Type B pancreatic cell (in vitro differentiated cells): ENCODE measurements around the gene COX4I1. TPM values are rescaled to one million over a fixed set of nuclear protein-coding genes. Genes with fewer than 3 reads are reported as not detected.
"Not testable (repeated sequence)": the region's sequence is repeated elsewhere in the genome, so short reads cannot be mapped to it uniquely, and the experiment has no call there.

Experiments used
- DNase-seq: peaks from one replicate; pipeline ENCODE4 v3.0.0; 2021; ENCODE audit warnings: mixed read lengths; ENCODE audit not compliant: unreplicated experiment; ENCODE audit errors: extremely low spot score
- H3K27ac Mint-ChIP-seq: 2 replicates; pipeline ENCODE4 v1.8.0; 2021; ENCODE audit warnings: mild to moderate bottlenecking, mixed read lengths
- H3K27me3 Mint-ChIP-seq: 2 replicates; pipeline ENCODE4 v1.8.0; 2021; ENCODE audit warnings: mixed read lengths
- H3K36me3 Mint-ChIP-seq: 2 replicates; pipeline ENCODE4 v1.8.0; 2021; ENCODE audit warnings: mixed read lengths
- H3K4me1 Mint-ChIP-seq: one replicate; pipeline ENCODE4 v1.8.0; 2021; ENCODE audit warnings: mixed read lengths; ENCODE audit not compliant: unreplicated experiment
- H3K4me3 Mint-ChIP-seq: 2 replicates; pipeline ENCODE4 v1.8.0; 2021; ENCODE audit warnings: mild to moderate bottlenecking, mixed read lengths
- H3K9me3 Mint-ChIP-seq: 2 replicates; pipeline ENCODE4 v1.8.0; 2021; ENCODE audit warnings: mixed read lengths
- total RNA-seq: library from RNA; stranded (reverse); gene quantifications from 2 replicates; pipeline ENCODE4 v1.2.1, GENCODE V29; 2021; ENCODE audit warnings: low replicate concordance
- TF ChIP-seq, protein P1 (sequence below): fragments of 200-600 bp; sonication (generic); conservative IDR thresholded peaks from 2 replicates; pipeline ENCODE4 v1.5.0; 2021; ENCODE audit warnings: antibody characterized with exemption, mild to moderate bottlenecking

Gene COX4I1
- total RNA-seq, 1 donor from 2014 or later = 524 TPM

DNA sequence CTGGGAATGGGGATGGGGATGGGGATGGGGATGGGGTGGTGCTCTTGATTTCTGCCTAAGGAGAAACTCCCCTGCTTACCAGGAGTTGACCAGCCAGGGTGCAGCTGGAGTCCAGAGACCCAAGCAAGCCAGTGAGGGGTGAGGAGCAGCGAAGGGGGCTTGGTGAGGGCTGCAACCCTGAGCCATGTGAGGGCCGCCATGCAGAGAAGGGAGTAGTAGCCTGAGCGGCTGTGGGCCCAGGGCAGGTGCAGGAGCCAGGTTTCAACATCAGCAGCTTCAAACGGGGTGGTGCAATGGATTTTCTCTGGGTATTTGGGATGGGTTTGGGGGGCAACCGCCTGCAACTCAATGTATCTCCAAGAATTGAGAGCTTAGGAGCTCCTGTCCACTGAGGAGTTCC, 35.2 kb downstream of the COX4I1 start:
- H3K4me3 Mint-ChIP-seq = no peak overlapping the region
- no peak overlapping the region for H3K27ac Mint-ChIP-seq
- H3K4me1 Mint-ChIP-seq = no peaks in the 10 kb centered on the region
- H3K9me3 Mint-ChIP-seq = no peaks in the 10 kb centered on the region
- H3K36me3 Mint-ChIP-seq = no peaks in the 10 kb centered on the region
- no peak for DNase-seq
- H3K27me3 Mint-ChIP-seq = peaks cover 61% of the 10 kb centered on the region
- TF ChIP-seq, protein P1, sequence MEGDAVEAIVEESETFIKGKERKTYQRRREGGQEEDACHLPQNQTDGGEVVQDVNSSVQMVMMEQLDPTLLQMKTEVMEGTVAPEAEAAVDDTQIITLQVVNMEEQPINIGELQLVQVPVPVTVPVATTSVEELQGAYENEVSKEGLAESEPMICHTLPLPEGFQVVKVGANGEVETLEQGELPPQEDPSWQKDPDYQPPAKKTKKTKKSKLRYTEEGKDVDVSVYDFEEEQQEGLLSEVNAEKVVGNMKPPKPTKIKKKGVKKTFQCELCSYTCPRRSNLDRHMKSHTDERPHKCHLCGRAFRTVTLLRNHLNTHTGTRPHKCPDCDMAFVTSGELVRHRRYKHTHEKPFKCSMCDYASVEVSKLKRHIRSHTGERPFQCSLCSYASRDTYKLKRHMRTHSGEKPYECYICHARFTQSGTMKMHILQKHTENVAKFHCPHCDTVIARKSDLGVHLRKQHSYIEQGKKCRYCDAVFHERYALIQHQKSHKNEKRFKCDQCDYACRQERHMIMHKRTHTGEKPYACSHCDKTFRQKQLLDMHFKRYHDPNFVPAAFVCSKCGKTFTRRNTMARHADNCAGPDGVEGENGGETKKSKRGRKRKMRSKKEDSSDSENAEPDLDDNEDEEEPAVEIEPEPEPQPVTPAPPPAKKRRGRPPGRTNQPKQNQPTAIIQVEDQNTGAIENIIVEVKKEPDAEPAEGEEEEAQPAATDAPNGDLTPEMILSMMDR = no peak

DNA sequence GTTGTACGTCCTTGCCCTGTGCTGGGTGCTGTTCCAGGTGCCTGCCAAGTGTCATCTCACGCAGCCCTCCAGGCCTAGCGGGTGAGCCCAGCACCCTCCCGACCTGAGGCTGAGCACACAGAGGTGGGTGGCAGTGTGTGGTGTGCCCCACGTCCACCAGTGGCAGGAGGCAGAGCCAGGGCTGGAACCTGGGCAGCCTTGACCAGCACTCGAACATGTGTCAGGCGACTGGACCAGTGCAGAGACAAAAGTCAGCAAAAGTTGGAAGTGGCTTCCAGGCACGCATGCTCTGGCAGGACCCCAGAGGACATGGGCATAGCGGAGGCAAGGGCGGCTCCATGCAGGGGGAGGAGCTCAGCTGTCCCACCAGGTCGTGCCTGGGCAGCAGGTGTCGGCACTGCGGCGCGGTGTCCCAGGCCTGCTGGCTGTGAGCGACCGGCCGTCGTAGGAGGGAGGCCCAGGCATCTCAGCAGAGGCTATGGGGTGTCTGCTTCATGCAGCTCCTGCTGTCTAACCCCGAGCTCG, 35.8 kb downstream of the COX4I1 start:
- no peaks in the 10 kb centered on the region for H3K36me3 Mint-ChIP-seq
- H3K27me3 Mint-ChIP-seq = peaks cover 61% of the 10 kb centered on the region
- TF ChIP-seq, protein P1 = no peak
- DNase-seq = no peak
- no peak overlapping the region for H3K4me3 Mint-ChIP-seq
- H3K4me1 Mint-ChIP-seq = no peaks in the 10 kb centered on the region
- H3K9me3 Mint-ChIP-seq = no peaks in the 10 kb centered on the region
- no peak overlapping the region for H3K27ac Mint-ChIP-seq

DNA sequence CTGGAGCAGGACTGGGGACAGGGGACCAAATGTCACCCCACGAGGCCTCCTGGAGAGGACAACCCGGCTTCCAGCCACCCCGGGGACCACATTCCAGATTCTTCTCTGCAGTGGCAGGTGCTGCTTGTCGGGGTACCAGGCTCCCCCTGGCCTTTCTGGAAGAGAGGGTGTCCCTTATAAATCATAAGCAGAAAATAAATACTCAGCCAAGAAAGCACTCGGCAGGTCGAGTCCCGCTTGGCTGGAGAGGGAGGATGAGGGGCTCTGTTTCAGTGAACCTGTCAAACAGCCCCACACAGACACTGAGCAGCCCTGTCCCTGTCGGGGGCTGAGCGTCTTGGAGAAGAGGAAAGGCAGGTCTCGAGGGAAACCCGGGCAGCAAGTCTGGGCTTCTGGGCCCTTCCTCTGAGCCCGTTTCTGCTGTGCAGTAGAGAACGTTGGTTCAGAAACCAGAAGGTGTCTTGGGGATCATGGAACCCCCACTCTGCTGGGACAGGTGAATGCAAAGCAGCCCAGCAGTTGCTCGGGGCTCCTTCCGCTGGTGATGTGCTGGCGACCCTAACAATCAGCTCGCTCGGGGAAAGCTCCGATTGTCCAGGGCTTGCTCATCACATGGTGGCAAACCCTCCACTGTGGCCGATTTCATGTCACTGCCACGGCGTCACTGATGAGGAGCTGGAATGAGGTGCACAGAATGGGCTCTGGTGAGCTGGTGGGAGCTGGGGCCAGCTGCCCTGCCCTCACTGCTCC, 36.6 kb downstream of the COX4I1 start:
- Mint-ChIP-seq H3K4me3 (no peak overlapping the region), H3K4me1 (no peaks in the 10 kb centered on the region), H3K27me3 (peaks cover 56% of the 10 kb centered on the region), H3K9me3 (no peaks in the 10 kb centered on the region), H3K27ac (no peak overlapping the region), H3K36me3 (no peaks in the 10 kb centered on the region)
- TF ChIP-seq, protein P1 = no peak
- no peak for DNase-seq

DNA sequence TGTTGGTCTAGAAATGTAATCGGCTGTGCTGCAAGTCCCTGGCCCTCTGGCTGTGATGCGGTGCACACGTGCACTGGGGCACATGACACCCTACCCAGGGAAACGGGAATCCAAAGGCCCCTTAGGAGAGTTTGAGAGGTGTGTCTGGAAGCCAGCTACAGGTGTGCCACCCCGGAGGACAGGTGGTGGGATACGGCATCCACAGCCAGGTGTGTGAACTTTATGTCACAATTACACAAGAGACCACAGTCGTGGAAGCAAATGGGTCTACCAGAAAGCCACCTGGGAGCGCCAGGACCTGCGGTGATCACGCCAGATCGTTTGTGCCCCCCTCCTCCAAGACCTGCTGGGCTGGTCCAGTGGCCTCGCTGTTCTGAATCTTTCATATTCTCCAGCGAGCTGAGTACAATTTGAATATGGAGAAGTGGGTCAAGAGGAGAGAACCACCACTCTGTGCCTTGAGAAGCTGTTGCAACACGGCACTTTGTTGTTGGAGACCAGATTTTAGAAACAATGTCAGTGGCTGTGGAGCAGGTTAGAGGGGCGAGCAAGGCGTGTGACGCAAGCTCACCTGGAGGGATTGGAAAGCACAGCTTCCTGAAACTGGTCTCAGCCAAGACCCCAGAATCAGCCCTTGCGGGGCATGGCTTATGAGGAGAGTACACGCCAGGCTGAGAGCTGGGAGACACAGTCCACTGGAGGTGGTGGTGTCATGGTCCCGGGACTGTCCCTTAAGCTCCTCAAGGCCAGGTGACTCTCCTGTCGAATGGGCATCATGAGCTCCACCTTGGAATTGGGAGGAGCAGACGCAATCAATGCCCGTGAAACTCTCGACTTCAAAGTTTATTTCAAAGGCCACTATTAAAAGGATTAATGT, 37.4 kb downstream of the COX4I1 start:
- Mint-ChIP-seq H3K4me3 (no peak overlapping the region), H3K4me1 (no peaks in the 10 kb centered on the region), H3K9me3 (no peaks in the 10 kb centered on the region), H3K27me3 (peaks cover 52% of the 10 kb centered on the region), H3K36me3 (no peaks in the 10 kb centered on the region), H3K27ac (no peak overlapping the region)
- no peak for DNase-seq
- TF ChIP-seq, protein P1 = no peak

GRCh38 chr16:85837654-85838053, 38.2 kb downstream of the COX4I1 start:
- not testable (repeated sequence) for H3K9me3 Mint-ChIP-seq, H3K27ac Mint-ChIP-seq, H3K4me1 Mint-ChIP-seq, H3K36me3 Mint-ChIP-seq, H3K4me3 Mint-ChIP-seq, DNase-seq
- peaks cover 47% of the 10 kb centered on the region for H3K27me3 Mint-ChIP-seq

- H3K27ac Mint-ChIP-seq = no peak overlapping the region
- TF ChIP-seq, protein P1 = no peak
- no peak overlapping the region for H3K4me3 Mint-ChIP-seq
- H3K27me3 Mint-ChIP-seq = peaks cover 42% of the 10 kb centered on the region
- no peak for DNase-seq
- H3K4me1 Mint-ChIP-seq = no peaks in the 10 kb centered on the region
- no peaks in the 10 kb centered on the region for H3K9me3 Mint-ChIP-seq
- no peaks in the 10 kb centered on the region for H3K36me3 Mint-ChIP-seq
Observed at GRCh38 chr16:85838381-85838780, 38.9 kb downstream of the COX4I1 start.
